Kidney epithelial cell (primary cell): ENCODE measurements around the gene CC2D2A. TPM values are rescaled to one million over a fixed set of nuclear protein-coding genes. Genes with fewer than 3 reads are reported as not detected.

Experiments used
- DNase-seq: peaks from one replicate; pipeline ENCODE4 v3.0.0-alpha.2; 2010; ENCODE audit warnings: low read depth
- H3K27me3 ChIP-seq: 2 replicates; pipeline ENCODE4 v1.6.0; 2011; ENCODE audit warnings: low read length; ENCODE audit not compliant: control insufficient read depth, insufficient read depth
- H3K36me3 ChIP-seq: 2 replicates; pipeline ENCODE4 v1.5.1; 2011; ENCODE audit warnings: low read length; ENCODE audit not compliant: control insufficient read depth, insufficient read depth
- H3K4me3 ChIP-seq: 2 replicates; pipeline ENCODE4 v1.5.1; 2011; ENCODE audit warnings: low read depth, mild to moderate bottlenecking, control low read depth, low read length
- CTCF ChIP-seq: IDR thresholded peaks from 2 replicates; pipeline ENCODE4 v1.5.1; 2011; ENCODE audit warnings: mild to moderate bottlenecking, moderate library complexity, low read length, control low read depth, inconsistent platforms; ENCODE audit not compliant: insufficient read depth, poor library complexity, severe bottlenecking
- total RNA-seq: library from RNA; depleted of rRNA; stranded (reverse); fragments of >200 nt; gene quantifications from 2 replicates; pipeline ENCODE4 v1.2.3, GENCODE V29; 2015

The CC2D2A gene
- total RNA-seq, 1 donor from 2014 or later: 18.3 TPM

GRCh38 chr4:15488136-15488535 lies 18.5 kb downstream of the CC2D2A start:
- no peak overlapping the region for H3K4me3 ChIP-seq
- no peaks in the 10 kb centered on the region for H3K27me3 ChIP-seq
- no peak for DNase-seq
- no peaks in the 10 kb centered on the region for H3K36me3 ChIP-seq
- no peak for TF ChIP-seq CTCF

GRCh38 chr4:15488658-15489470 lies 19.2 kb downstream of the CC2D2A start:
- Histone ChIP-seq H3K36me3 (no peaks in the 10 kb centered on the region), H3K27me3 (no peaks in the 10 kb centered on the region), H3K4me3 (no peak overlapping the region)
- TF ChIP-seq CTCF: no peak
- DNase-seq: no peak

- Histone ChIP-seq H3K36me3 (no peaks in the 10 kb centered on the region), H3K27me3 (no peaks in the 10 kb centered on the region), H3K4me3 (no peak overlapping the region)
- TF ChIP-seq CTCF: no peak
- no peak for DNase-seq
These were observed 19.9 kb downstream of the CC2D2A start for GRCh38 chr4:15489551-15489950.

GRCh38 chr4:15493411-15493810 lies 23.7 kb downstream of the CC2D2A start:
- DNase-seq: no peak
- H3K36me3 ChIP-seq: no peaks in the 10 kb centered on the region
- H3K27me3 ChIP-seq: no peaks in the 10 kb centered on the region
- H3K4me3 ChIP-seq: no peak overlapping the region
- TF ChIP-seq CTCF: no peak

- no peak for TF ChIP-seq CTCF
- no peak overlapping the region for H3K4me3 ChIP-seq
- no peak for DNase-seq
- no peaks in the 10 kb centered on the region for H3K27me3 ChIP-seq
- H3K36me3 ChIP-seq: no peaks in the 10 kb centered on the region
These were observed 25.9 kb downstream of the CC2D2A start for GRCh38 chr4:15495621-15496020.

GRCh38 chr4:15498356-15498755 lies 28.7 kb downstream of the CC2D2A start:
- no peaks in the 10 kb centered on the region for H3K36me3 ChIP-seq
- H3K27me3 ChIP-seq: no peaks in the 10 kb centered on the region
- no peak overlapping the region for H3K4me3 ChIP-seq
- no peak for DNase-seq
- no peak for TF ChIP-seq CTCF
